Erythroblast (primary cell): ENCODE data around the gene MYLIP.

Experiments
- GATA1 ChIP-seq: IDR thresholded peaks from 2 replicates; pipeline ENCODE4 v1.6.1; 2011; ENCODE audit warnings: low read depth, mild to moderate bottlenecking, control low read depth, low read length, moderate library complexity
- POLR2A ChIP-seq: IDR thresholded peaks from 2 replicates; pipeline ENCODE4 v1.6.1; 2011; ENCODE audit warnings: mild to moderate bottlenecking, low read length

DNA sequence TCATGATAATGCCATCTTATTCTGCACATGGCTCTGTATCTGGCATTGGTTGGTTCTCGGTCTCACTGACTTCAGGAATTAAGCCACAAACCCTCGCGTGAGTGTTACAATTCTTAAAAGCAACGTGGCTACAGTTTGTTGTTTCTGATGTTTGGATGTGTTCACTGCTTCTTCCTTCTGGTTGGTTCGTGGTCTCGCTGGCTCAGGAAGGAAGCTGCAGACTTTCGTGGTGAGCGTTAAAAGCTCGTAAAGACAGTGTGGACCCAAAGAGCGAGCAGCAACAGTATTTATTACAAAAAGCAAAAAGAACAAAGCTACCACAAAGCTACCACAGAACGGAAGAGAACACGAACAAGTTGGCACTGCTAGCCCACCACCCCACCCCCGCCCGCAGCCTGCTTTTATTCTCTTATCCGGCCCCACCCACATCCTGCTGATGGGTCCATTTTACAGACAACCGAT, 51.1 kb downstream of the MYLIP start:
- TF ChIP-seq POLR2A: no peak
- no peak for TF ChIP-seq GATA1
